Neural crest cell (in vitro differentiated cells): ENCODE measurements around the gene TRAPPC3. TPM values are rescaled to one million over a fixed set of nuclear protein-coding genes. Genes with fewer than 3 reads are reported as not detected.

ENCODE experiments used
- DNase-seq: peaks from one replicate; pipeline ENCODE4 v3.0.0; 2021; ENCODE audit warnings: low read depth, mixed read lengths, low spot score
- H3K27ac Mint-ChIP-seq: one replicate; pipeline ENCODE4 v1.8.0; 2021; ENCODE audit warnings: mild to moderate bottlenecking, mixed read lengths; ENCODE audit not compliant: unreplicated experiment
- H3K27me3 Mint-ChIP-seq: 2 replicates; pipeline ENCODE4 v1.8.0; 2021; ENCODE audit warnings: low read depth, mild to moderate bottlenecking, mixed read lengths
- H3K36me3 Mint-ChIP-seq: 2 replicates; pipeline ENCODE4 v1.8.0; 2021; ENCODE audit warnings: low read depth, mild to moderate bottlenecking, mixed read lengths
- H3K4me1 Mint-ChIP-seq: 2 replicates; pipeline ENCODE4 v1.8.0; 2021; ENCODE audit warnings: mixed read lengths
- H3K4me3 Mint-ChIP-seq: one replicate; pipeline ENCODE4 v1.8.0; 2021; ENCODE audit warnings: mild to moderate bottlenecking, mixed read lengths
- H3K9me3 Mint-ChIP-seq: 2 replicates; pipeline ENCODE4 v1.8.0; 2021; ENCODE audit warnings: mixed read lengths
- total RNA-seq: library from RNA; stranded (reverse); gene quantifications from 2 replicates; pipeline ENCODE4 v1.2.1, GENCODE V29; 2021
- TF ChIP-seq, protein P1 (sequence below): fragments of 200-600 bp; sonication (generic); conservative IDR thresholded peaks from 2 replicates; pipeline ENCODE4 v1.5.0; 2021; ENCODE audit warnings: antibody characterized with exemption, mild to moderate bottlenecking

Gene TRAPPC3
- total RNA-seq, 1 donor from 2014 or later = 52.8 TPM

DNA sequence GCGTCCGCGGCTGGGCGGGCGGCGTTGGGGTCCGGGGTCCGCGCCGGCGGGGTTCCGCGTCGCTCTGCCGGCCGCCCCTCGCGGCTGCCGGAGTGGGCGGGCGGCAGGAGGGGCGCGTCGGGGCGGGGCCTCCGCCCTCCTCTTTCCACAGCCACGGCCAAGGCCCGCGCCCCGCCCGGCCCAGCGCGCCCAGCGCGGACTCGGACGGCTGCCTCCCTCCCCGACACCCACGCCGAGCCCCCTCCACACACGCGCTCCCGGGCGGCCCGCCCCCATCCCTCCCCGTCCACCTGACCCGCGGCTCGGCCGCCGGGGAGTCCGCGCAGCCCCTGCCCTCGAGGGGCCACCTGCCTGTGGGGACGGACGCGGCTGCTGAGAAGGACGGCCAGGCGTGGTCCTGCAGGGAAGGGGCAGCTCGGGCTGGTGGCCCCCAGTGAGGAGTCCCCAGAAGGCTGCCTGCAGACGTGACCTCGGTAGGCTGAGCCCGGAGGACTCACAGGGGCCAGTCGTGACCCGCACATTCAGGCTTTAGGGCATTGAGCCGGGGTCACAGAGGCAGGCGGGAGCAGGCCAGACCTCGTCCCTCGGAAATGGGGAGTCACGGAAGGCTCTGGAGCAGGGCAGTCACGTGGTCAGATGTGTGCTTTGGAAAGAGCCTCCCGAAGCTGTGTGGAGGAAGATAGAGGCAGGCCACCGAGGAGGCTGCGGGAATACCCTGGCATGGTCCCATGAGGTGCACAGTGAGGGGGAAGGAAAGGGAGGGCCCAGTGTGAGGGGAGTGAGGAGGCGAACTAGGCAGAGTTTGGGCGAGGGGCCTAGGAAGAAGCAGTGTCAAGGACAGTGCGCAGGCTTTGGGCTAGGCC is 23.9 kb downstream of the TRAPPC3 start, which contains the start of gene COL8A2:
Gene COL8A2 (minus strand): TSS at position 94 of the 863 bp plus-strand sequence. CDS start 24,980 bp downstream, outside the sequence.
- Mint-ChIP-seq H3K9me3 (no peaks in the 10 kb centered on the region), H3K36me3 (no peaks in the 10 kb centered on the region), H3K4me3 (peak within 1 kb of the TSS; percentile 56), H3K27ac (no peak within 1 kb of the TSS), H3K4me1 (peaks cover 7% of the 10 kb centered on the region), H3K27me3 (peaks cover 52% of the 10 kb centered on the region)
- TF ChIP-seq, protein P1, sequence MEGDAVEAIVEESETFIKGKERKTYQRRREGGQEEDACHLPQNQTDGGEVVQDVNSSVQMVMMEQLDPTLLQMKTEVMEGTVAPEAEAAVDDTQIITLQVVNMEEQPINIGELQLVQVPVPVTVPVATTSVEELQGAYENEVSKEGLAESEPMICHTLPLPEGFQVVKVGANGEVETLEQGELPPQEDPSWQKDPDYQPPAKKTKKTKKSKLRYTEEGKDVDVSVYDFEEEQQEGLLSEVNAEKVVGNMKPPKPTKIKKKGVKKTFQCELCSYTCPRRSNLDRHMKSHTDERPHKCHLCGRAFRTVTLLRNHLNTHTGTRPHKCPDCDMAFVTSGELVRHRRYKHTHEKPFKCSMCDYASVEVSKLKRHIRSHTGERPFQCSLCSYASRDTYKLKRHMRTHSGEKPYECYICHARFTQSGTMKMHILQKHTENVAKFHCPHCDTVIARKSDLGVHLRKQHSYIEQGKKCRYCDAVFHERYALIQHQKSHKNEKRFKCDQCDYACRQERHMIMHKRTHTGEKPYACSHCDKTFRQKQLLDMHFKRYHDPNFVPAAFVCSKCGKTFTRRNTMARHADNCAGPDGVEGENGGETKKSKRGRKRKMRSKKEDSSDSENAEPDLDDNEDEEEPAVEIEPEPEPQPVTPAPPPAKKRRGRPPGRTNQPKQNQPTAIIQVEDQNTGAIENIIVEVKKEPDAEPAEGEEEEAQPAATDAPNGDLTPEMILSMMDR = no peak
- DNase-seq = no peak

DNA sequence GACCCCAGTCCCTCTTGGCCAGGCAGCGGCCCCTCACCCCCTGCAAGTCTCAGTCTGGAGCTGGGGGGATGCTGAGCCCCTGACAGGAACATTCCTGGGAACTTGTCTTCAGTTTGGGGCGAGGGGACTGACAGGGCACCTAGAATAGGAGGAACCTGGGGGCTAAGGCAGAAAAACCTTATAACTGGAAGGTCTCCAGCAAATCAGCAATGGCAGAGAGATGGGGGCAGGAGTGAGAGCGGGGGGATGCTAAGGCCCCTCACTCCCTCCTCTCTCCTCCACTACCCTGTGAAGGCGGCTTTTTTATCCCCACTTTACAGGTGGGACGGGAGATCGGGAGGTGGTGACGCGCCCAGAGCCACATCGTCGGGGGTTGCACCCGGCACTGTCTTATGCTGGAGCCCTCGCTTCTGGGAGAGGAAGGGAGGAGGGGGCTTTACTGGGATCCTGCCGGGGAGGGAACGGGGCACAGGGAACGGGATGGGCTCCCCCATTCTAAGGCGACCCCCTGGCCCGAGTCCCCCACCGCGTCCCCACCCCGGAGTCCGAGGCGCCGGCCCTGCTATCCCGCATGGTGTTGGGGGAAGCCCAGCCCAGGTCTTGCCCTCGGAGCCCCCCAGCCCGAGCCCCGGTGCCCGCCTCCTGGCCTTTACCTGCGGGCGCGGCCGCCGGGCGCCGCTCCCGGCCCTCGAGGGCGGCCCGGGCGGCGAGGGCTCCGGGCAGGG is 24.7 kb downstream of the TRAPPC3 start:
- H3K36me3 Mint-ChIP-seq = no peaks in the 10 kb centered on the region
- H3K4me1 Mint-ChIP-seq = peaks cover 11% of the 10 kb centered on the region
- H3K9me3 Mint-ChIP-seq = no peaks in the 10 kb centered on the region
- no peak overlapping the region for H3K27ac Mint-ChIP-seq
- DNase-seq = no peak
- H3K27me3 Mint-ChIP-seq = peaks cover 56% of the 10 kb centered on the region
- TF ChIP-seq, protein P1 = no peak
- no peak overlapping the region for H3K4me3 Mint-ChIP-seq

DNA sequence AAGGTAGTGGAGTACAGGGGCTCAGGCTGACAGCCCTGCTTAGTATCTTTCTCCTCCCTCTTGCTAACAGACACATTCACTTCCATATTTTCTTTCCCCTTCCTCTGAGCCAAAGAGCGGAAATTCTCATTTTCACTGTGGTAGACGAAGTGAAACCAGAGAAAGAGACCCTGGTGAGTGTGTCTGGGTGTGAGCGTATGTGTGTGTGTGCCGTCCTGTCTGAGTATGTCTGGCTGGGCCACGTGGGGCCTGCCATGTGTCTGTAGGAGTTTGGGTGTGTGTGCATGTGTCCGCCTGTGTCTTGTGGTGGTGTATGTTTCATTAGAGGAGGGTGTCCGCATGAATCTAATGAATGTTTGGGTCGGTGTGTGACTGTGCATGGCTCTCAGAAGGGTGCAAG is 25.9 kb downstream of the TRAPPC3 start:
- H3K36me3 Mint-ChIP-seq = no peaks in the 10 kb centered on the region
- peaks cover 11% of the 10 kb centered on the region for H3K4me1 Mint-ChIP-seq
- DNase-seq = no peak
- no peaks in the 10 kb centered on the region for H3K9me3 Mint-ChIP-seq
- no peak overlapping the region for H3K27ac Mint-ChIP-seq
- peaks cover 56% of the 10 kb centered on the region for H3K27me3 Mint-ChIP-seq
- no peak overlapping the region for H3K4me3 Mint-ChIP-seq
- TF ChIP-seq, protein P1 = no peak

DNA sequence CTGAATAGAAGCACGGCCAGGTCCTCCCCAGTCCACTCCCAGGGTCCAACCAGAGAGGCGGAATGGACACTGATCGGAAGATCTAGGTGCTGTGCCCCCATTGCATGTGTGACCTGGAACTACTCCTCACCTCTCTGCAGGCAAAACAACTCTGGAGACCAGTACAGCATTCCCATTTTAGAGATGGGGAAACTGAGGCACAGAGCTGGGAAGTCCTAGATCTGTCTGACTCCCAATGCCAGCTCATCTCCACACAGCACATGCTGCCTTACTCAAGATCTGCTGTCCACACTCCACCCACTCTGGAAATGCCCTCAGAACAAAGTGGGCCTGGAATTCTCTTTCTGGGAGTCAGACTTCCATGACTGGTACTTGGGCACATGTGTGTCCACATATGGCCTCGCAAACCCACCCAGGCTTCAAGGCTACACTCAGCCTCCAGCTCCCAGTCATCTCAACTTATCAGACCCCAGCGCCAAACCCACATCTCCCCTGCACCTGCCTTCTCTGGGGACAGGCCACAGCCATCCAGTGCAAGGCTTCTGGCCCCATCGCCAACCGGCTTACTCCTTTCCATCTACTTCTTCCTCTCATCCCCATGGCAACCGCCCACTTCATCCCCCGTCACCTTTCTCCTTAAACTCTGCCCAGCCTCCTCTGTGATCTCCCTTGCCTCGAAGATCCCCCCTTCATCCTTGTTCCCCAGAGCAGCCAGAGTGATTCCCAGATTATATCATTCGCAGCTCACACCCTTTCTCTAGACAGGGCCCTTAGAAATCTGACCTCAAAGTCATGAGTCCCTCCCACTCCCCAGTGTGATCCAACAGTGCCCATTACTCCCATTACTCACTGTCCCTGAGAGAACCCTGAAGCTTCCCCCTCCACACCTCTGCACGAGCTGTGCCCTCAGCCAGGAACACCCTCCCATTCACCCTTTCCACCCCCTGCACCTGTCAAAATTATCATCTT is 26.9 kb downstream of the TRAPPC3 start:
- Mint-ChIP-seq H3K4me1 (peaks cover 11% of the 10 kb centered on the region), H3K27me3 (peaks cover 52% of the 10 kb centered on the region), H3K9me3 (no peaks in the 10 kb centered on the region), H3K27ac (no peak overlapping the region), H3K4me3 (no peak overlapping the region), H3K36me3 (no peaks in the 10 kb centered on the region)
- no peak for DNase-seq
- TF ChIP-seq, protein P1 = no peak

DNA sequence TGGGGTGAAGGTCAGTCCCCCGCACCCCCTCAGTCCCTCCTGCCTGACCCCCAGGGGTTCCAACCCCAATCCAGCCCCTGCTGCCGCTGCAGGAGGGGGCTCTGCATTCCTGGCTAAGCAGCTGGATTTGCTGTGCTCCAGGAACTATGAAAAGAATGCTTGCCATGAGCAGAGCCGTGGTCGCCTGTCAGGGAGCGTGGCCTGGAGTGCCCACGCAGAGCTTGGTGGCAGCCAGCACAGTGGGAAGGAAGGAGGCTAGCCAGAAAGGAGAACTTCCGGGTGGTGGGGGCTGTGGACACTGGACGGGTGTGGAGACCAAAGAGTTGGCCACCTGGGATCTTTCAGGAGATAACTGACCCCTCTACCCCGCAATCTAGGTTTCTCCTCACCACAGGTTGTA is 29.8 kb downstream of the TRAPPC3 start:
- Mint-ChIP-seq H3K9me3 (no peaks in the 10 kb centered on the region), H3K27ac (peak overlapping the region; percentile 43), H3K27me3 (peaks cover 35% of the 10 kb centered on the region), H3K4me3 (no peak overlapping the region), H3K36me3 (no peaks in the 10 kb centered on the region), H3K4me1 (peaks cover 4% of the 10 kb centered on the region)
- no peak for DNase-seq
- TF ChIP-seq, protein P1 = no peak
